ENCODE results near the gene CRYBG2. TPM values are rescaled to one million over a fixed set of nuclear protein-coding genes. Genes with fewer than 3 reads are reported as not detected.
"Not testable (repeated sequence)": the region's sequence is repeated elsewhere in the genome, so short reads cannot be mapped to it uniquely, and the experiment has no call there.

The CRYBG2 gene
- total RNA-seq, 1 donor from 2014 or later = 25.5 TPM

GRCh38 chr1:26350701-26351589, 3.0 kb downstream of the CRYBG2 start:
- peak; percentile 25 for DNase-seq (ENCODE audit: low spot score)

- DNase-seq (ENCODE audit: low spot score) = no peak
Observed at GRCh38 chr1:26350343-26350700, 3.6 kb downstream of the CRYBG2 start.

GRCh38 chr1:26349877-26350244, 4.1 kb downstream of the CRYBG2 start:
- no peak for DNase-seq (ENCODE audit: low spot score)

GRCh38 chr1:26349188-26349876, 4.6 kb downstream of the CRYBG2 start:
- DNase-seq (ENCODE audit: low spot score) = no peak

- DNase-seq (ENCODE audit: low spot score) = no peak
Observed at GRCh38 chr1:26346274-26347033, 7.5 kb downstream of the CRYBG2 start.

GRCh38 chr1:26345718-26346117, 8.2 kb downstream of the CRYBG2 start:
- no peak for DNase-seq (ENCODE audit: low spot score)

- no peak for DNase-seq (ENCODE audit: low spot score)
Observed at GRCh38 chr1:26344147-26344920, 9.6 kb downstream of the CRYBG2 start.

GRCh38 chr1:26340047-26340481, 13.9 kb downstream of the CRYBG2 start:
- no peak for DNase-seq (ENCODE audit: low spot score)

- no peak for DNase-seq (ENCODE audit: low spot score)
Observed at GRCh38 chr1:26338670-26339069, 15.3 kb downstream of the CRYBG2 start.

- DNase-seq (ENCODE audit: low spot score) = no peak
Observed at GRCh38 chr1:26337625-26338024, 16.3 kb downstream of the CRYBG2 start.

GRCh38 chr1:26337206-26337535, 16.8 kb downstream of the CRYBG2 start:
- no peak for DNase-seq (ENCODE audit: low spot score)

- DNase-seq (ENCODE audit: low spot score) = peak; percentile 88
Observed at GRCh38 chr1:26336477-26337205, 17.3 kb downstream of the CRYBG2 start.

- DNase-seq (ENCODE audit: low spot score) = no peak
Observed at GRCh38 chr1:26335774-26336476, 18.0 kb downstream of the CRYBG2 start.

- DNase-seq (ENCODE audit: low spot score) = not testable (repeated sequence)
Observed at GRCh38 chr1:26333312-26333711, 20.6 kb downstream of the CRYBG2 start.

- DNase-seq (ENCODE audit: low spot score) = no peak
Observed at GRCh38 chr1:26330276-26330675, 23.7 kb downstream of the CRYBG2 start.

GRCh38 chr1:26329380-26329779, 24.6 kb downstream of the CRYBG2 start:
- not testable (repeated sequence) for DNase-seq (ENCODE audit: low spot score)

GRCh38 chr1:26328597-26328996, 25.3 kb downstream of the CRYBG2 start:
- no peak for DNase-seq (ENCODE audit: low spot score)

- no peak for DNase-seq (ENCODE audit: low spot score)
Observed at GRCh38 chr1:26327956-26328362, 26.0 kb downstream of the CRYBG2 start.

GRCh38 chr1:26324550-26324949, 29.4 kb downstream of the CRYBG2 start:
- no peak for DNase-seq (ENCODE audit: low spot score)

- DNase-seq (ENCODE audit: low spot score) = no peak
Observed at GRCh38 chr1:26323382-26323781, 30.5 kb downstream of the CRYBG2 start.

GRCh38 chr1:26322042-26322331, 31.9 kb downstream of the CRYBG2 start:
- DNase-seq (ENCODE audit: low spot score) = no peak

Data from mucosa of gallbladder (tissue), 1 donor.